GM12864 (cell line): Measurements from ENCODE around the gene GATAD2B.
"Not testable (repeated sequence)": the region's sequence is repeated elsewhere in the genome, so short reads cannot be mapped to it uniquely, and the experiment has no call there.

Experiments used
- DNase-seq: peaks from one replicate; pipeline ENCODE4 v3.0.0-alpha.2; 2011; ENCODE audit warnings: low read depth
- H3K4me3 ChIP-seq: 2 replicates; pipeline ENCODE4 v1.5.1; 2011; ENCODE audit warnings: mild to moderate bottlenecking, low read depth, low read length, control low read depth
- TF ChIP-seq, protein P1 (sequence below): IDR thresholded peaks from 2 replicates; pipeline ENCODE4 v1.5.1; 2011; ENCODE audit warnings: low read depth, mild to moderate bottlenecking, moderate library complexity, low read length, control low read depth, inconsistent platforms; ENCODE audit errors: missing control alignments

The GATAD2B gene

DNA sequence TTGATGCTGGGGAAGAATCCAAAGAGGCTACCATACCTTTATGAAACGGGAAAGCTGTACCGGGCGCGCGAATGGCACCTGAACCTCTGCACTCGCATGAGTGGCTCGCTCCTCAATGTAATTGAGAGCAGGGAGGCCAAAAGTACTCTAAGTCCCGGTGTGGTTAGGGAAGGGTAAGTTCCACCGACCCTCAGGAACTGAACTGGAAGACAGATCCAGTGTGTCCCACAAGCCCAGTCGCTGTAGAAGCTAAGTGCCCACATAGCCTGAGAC is 1.0 kb downstream of the GATAD2B start:
- TF ChIP-seq, protein P1, sequence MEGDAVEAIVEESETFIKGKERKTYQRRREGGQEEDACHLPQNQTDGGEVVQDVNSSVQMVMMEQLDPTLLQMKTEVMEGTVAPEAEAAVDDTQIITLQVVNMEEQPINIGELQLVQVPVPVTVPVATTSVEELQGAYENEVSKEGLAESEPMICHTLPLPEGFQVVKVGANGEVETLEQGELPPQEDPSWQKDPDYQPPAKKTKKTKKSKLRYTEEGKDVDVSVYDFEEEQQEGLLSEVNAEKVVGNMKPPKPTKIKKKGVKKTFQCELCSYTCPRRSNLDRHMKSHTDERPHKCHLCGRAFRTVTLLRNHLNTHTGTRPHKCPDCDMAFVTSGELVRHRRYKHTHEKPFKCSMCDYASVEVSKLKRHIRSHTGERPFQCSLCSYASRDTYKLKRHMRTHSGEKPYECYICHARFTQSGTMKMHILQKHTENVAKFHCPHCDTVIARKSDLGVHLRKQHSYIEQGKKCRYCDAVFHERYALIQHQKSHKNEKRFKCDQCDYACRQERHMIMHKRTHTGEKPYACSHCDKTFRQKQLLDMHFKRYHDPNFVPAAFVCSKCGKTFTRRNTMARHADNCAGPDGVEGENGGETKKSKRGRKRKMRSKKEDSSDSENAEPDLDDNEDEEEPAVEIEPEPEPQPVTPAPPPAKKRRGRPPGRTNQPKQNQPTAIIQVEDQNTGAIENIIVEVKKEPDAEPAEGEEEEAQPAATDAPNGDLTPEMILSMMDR, result no peak
- no peak for DNase-seq

DNA sequence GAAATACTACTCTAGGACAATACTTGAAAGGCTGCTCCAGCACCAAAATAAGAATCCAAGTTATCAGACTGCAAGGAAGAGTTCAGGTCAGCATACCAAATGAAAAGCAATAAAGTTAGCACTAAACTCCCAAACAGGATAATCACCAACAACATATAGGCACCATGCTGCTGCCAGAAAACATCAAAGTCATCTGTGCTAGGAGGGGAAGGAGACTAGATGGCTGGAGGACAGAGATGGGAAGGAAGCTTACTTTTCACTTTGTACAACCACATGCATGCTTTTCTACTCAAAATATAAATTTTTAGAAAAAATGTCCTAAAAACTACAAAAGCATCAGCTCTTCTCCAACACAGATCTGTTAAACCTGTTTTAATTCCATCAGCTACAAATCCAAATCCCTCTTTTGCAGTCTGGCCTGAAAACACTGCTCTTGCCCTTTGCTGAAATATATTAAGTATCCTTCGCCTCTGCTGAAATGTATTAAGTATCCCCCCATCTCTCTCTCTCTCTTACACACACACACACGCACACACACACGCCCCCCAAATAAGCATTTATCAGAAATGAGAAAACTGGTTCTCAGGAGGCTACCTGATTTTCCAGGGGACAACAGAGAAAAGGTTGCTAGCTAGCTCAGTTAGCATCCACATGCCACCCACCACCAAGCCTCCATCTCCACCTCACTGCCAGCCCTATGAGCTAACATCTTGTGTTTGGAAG is 1.5 kb downstream of the GATAD2B start:
- peak overlapping the region; percentile 70 for H3K4me3 ChIP-seq
- TF ChIP-seq, protein P1, result no peak
- no peak for DNase-seq

More for the DNA sequence above, 1.0 kb downstream of the GATAD2B start:
- peak overlapping the region; percentile 70 for H3K4me3 ChIP-seq

DNA sequence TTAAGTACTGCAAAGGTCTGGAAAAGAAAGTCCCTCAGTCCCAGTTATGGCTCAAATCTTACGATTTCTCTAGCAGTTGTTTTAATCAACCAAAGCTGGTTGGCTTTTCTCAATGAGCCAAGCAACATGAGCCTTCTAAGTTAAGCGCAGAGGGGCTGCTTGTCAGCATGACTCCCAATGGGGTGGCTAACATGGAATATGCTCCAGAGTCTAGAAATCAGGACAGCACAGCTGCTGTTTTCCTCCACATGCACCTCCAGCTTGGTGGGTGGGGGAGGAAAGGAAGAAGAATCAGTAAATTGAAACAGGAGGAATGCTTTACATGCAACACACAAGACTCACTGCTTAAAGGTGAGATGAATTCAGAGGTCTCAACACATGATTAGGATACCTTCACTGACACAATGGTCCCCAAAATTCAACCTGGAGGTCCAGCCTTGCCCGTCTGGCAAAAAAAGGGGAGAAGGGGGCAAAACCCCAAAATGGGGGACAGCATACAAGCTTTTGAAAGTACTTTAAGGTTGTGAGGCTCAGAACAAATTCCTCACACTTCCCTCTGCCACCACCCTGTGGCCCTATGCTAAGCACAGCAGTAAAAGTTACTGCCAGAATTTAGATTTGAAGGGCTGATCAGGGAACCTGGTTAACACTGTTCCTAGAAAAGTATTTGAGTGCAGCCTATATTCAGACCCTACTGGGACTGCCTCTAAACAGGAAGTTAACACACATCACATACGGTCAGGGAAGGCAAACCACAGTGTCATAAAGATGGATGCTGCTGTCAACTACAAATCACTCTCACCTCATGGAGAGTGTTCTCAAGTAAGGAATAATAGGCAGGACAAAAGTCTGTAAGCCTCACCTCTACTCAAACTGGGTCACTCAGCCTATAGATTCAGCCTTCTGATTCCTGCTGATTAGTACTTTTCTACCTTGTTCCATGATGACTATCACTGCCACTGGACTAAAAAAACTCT is 2.6 kb downstream of the GATAD2B start:
- TF ChIP-seq, protein P1, result peak; percentile 42
- DNase-seq, result no peak
- H3K4me3 ChIP-seq, result peak overlapping the region; percentile 70; the same call in 1 of the 2 replicates

DNA sequence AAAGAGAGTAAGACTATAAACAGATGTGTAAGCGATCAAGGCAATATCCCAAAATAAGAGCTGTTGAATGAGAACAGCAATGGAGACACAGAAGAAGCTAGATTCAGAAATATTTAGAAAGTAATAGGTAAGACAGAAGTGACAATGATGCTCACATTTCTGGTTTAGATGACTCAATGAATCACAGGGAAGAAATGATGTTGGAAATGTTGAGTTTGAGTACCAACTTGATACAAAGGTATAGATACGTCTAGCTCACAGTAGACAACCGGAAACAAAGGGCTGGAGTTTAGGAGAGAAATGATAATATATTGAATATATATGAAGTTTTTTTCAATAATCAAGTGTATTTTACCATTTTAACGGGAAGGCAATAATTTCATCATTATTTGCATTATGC is 6.5 kb downstream of the GATAD2B start:
- TF ChIP-seq, protein P1, result no peak
- no peak for DNase-seq
- H3K4me3 ChIP-seq, result no peak overlapping the region

DNA sequence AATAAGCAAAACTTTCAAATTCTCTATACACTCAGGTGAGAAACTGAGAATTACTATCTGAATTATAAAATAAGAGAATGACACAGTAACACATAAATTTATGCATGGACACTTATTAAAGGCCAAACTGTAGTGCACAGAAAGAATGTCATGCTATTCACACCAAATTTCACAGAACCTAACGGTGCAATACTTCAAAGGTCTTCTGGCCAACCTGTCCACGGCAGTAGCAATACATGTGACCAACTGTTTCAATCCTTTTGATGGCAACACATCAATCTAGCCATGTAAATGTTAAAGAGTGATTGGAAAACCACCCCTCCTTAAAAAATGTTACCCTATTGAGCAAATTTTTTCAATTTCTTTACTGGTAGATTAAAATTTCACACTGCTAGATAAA is 10.4 kb downstream of the GATAD2B start:
- DNase-seq, result no peak
- H3K4me3 ChIP-seq, result no peak overlapping the region
- TF ChIP-seq, protein P1, result no peak

DNA sequence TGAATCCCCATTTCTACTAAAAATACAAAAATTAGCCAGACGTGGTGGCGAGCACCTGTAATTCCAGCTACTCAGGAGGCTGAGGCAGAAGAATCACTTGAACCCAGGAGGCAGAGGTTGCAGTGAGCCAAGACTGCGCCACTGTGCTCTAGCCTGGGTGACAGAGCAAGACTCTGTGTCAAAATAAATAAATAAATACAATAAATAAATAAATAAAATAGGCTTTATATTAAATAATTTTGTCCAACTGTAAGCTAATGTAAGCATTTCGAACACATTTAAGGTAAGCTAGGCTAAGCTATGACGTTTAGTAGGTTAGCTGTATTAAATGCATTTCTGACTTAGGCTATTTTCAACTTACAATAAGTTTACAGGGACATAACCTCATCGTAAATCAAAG is 12.2 kb downstream of the GATAD2B start:
- not testable (repeated sequence) for DNase-seq

DNA sequence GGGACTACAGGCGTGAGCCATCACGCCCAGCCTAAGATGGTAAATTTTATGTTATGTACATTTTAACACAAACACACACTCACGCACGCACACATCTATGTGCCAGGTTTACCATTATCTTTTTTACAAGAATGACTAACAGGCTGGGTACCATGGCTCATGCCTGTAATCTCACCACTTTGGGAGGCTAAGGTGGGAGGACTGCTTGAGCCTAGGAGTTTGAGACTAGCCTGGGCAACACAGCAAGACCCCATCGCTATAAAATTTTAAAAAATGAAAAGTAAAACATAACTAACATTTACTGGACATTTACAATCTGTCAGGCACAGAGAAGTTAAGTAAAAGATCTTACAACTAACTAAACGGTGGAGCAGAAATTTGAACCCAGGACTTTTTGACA is 14.7 kb downstream of the GATAD2B start:
- H3K4me3 ChIP-seq, result no peak overlapping the region
- TF ChIP-seq, protein P1, result no peak
- no peak for DNase-seq

More for the DNA sequence above, 12.2 kb downstream of the GATAD2B start:
- not testable (repeated sequence) for H3K4me3 ChIP-seq
